Fibroblast of lung (primary cell): ENCODE results near the gene SIVA1. TPM values are rescaled to one million over a fixed set of nuclear protein-coding genes. Genes with fewer than 3 reads are reported as not detected.

Experiments
- DNase-seq, 2 donors: peaks; one replicate each; pipeline versions ENCODE4 v3.0.0 to v3.0.0-alpha.2; 2010; ENCODE audit warnings: low read depth in 2 of 2
- H2AFZ ChIP-seq: 2 replicates; pipeline ENCODE4 v1.5.1; 2012; ENCODE audit warnings: low read length, control low read depth, inconsistent platforms
- H3K27ac ChIP-seq: 2 replicates; pipeline ENCODE4 v1.5.1; 2011; ENCODE audit warnings: low read length, control low read depth; ENCODE audit not compliant: insufficient read depth
- H3K27me3 ChIP-seq: 2 replicates; pipeline ENCODE4 v1.5.1; 2011; ENCODE audit warnings: mild to moderate bottlenecking, low read length; ENCODE audit not compliant: control insufficient read depth, insufficient read depth
- H3K36me3 ChIP-seq: 2 replicates; pipeline ENCODE4 v1.5.1; 2011; ENCODE audit warnings: low read length; ENCODE audit not compliant: control insufficient read depth, insufficient read depth
- H3K4me1 ChIP-seq: 2 replicates; pipeline ENCODE4 v1.5.1; 2011; ENCODE audit warnings: low read length; ENCODE audit not compliant: control insufficient read depth, insufficient read depth; ENCODE audit errors: extremely low read depth
- H3K4me2 ChIP-seq: 2 replicates; pipeline ENCODE4 v1.5.1; 2011; ENCODE audit warnings: low read length, control low read depth; ENCODE audit not compliant: insufficient read depth; ENCODE audit errors: extremely low read depth
- H3K4me3 ChIP-seq, 4 experiments: fragments of 200-600 bp in 1 of 4; sonication (generic) in 1 of 4; replicated peaks in 1 of 4; 2 replicates each; pipeline ENCODE4 v1.5.1; 2011 to 2016; ENCODE audit warnings: low read length in 4 of 4, low read depth in 3 of 4, mild to moderate bottlenecking in 3 of 4, control low read depth in 2 of 4, inconsistent platforms in 1 of 4, mixed read lengths in 1 of 4; ENCODE audit not compliant: insufficient read depth in 1 of 4; ENCODE audit errors: control extremely low read depth in 1 of 4
- H3K79me2 ChIP-seq: 2 replicates; pipeline ENCODE4 v1.5.1; 2012; ENCODE audit warnings: mild to moderate bottlenecking, low read length, inconsistent platforms; ENCODE audit not compliant: control insufficient read depth, insufficient read depth
- H3K9ac ChIP-seq: 2 replicates; pipeline ENCODE4 v1.5.1; 2011; ENCODE audit warnings: mild to moderate bottlenecking, low read length, control low read depth; ENCODE audit not compliant: insufficient read depth
- H3K9me3 ChIP-seq: 2 replicates; pipeline ENCODE4 v1.5.1; 2012; ENCODE audit warnings: low read depth, low read length; ENCODE audit not compliant: control insufficient read depth, insufficient read depth
- H4K20me1 ChIP-seq: 2 replicates; pipeline ENCODE4 v1.5.1; 2011; ENCODE audit warnings: low read length; ENCODE audit not compliant: control insufficient read depth, insufficient read depth; ENCODE audit errors: extremely low read depth
- EZH2 ChIP-seq: IDR thresholded peaks from 2 replicates; pipeline ENCODE4 v1.5.1; 2012; ENCODE audit warnings: low read length, control low read depth, mild to moderate bottlenecking; ENCODE audit errors: missing control alignments
- polyA plus RNA-seq, 2 donors: library from polyadenylated mRNA; depleted of rRNA in 1 of 2; stranded (reverse) in 1 of 2; unstranded in 1 of 2; fragments of >200 nt; gene quantifications; 2 replicates each; pipeline ENCODE4 v1.2.1, GENCODE V29; 2011 to 2012; ENCODE audit warnings: missing spikeins in 1 of 2
- total RNA-seq: library from RNA; depleted of rRNA; stranded (reverse); fragments of >200 nt; gene quantifications from 2 replicates; pipeline ENCODE4 v1.2.1, GENCODE V29; 2014
- TF ChIP-seq, protein P1 (sequence below), 2 donors: IDR thresholded peaks in 1 of 2; conservative IDR thresholded peaks in 1 of 2; 1 replicate in 1 of 2; 2 replicates in 1 of 2; pipeline ENCODE4 v1.5.1; 2011 to 2012; ENCODE audit warnings: low read length in 2 of 2, control low read depth in 1 of 2, inconsistent platforms in 1 of 2, low read depth in 1 of 2, mild to moderate bottlenecking in 1 of 2

Gene SIVA1
- total and polyA plus RNA-seq, 2 donors (not counting 1 experiment from before 2014, with no cell fraction given) = 26.1 to 65.1 TPM

DNA sequence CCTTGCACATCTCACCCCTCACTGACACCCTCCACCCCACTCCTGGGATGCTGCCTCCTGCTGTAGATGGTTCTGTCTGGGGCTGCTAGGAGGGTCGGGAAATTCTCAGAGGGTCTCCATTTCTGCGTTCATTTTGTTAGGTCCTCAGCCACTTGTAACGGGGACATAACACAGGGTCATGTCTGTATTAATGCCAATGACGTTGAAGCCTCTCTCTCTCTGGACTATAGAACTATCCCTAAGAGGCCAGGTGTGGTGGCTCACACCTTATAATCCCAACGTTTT is 14.6 kb downstream of the SIVA1 start:
- Histone ChIP-seq H2AFZ (no peak overlapping the region), H3K4me3 (no peak overlapping the region), H4K20me1 (no peaks in the 10 kb centered on the region), H3K9me3 (no peaks in the 10 kb centered on the region), H3K4me2 (no peak overlapping the region), H3K27me3 (no peaks in the 10 kb centered on the region), H3K4me1 (peaks cover 2% of the 10 kb centered on the region), H3K9ac (no peak overlapping the region), H3K79me2 (no peaks in the 10 kb centered on the region), H3K27ac (no peak overlapping the region), H3K36me3 (peaks cover 19% of the 10 kb centered on the region)
- TF ChIP-seq, protein P1, sequence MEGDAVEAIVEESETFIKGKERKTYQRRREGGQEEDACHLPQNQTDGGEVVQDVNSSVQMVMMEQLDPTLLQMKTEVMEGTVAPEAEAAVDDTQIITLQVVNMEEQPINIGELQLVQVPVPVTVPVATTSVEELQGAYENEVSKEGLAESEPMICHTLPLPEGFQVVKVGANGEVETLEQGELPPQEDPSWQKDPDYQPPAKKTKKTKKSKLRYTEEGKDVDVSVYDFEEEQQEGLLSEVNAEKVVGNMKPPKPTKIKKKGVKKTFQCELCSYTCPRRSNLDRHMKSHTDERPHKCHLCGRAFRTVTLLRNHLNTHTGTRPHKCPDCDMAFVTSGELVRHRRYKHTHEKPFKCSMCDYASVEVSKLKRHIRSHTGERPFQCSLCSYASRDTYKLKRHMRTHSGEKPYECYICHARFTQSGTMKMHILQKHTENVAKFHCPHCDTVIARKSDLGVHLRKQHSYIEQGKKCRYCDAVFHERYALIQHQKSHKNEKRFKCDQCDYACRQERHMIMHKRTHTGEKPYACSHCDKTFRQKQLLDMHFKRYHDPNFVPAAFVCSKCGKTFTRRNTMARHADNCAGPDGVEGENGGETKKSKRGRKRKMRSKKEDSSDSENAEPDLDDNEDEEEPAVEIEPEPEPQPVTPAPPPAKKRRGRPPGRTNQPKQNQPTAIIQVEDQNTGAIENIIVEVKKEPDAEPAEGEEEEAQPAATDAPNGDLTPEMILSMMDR (conservative IDR thresholded peaks at IDR 0.05 in 1 of 2, IDR thresholded peaks at IDR 0.05 in 1 of 2; ENCODE audit: low read depth in 1 of 2, low read length in 2 of 2) = no peak
- no peak for TF ChIP-seq EZH2
- DNase-seq = no peak

DNA sequence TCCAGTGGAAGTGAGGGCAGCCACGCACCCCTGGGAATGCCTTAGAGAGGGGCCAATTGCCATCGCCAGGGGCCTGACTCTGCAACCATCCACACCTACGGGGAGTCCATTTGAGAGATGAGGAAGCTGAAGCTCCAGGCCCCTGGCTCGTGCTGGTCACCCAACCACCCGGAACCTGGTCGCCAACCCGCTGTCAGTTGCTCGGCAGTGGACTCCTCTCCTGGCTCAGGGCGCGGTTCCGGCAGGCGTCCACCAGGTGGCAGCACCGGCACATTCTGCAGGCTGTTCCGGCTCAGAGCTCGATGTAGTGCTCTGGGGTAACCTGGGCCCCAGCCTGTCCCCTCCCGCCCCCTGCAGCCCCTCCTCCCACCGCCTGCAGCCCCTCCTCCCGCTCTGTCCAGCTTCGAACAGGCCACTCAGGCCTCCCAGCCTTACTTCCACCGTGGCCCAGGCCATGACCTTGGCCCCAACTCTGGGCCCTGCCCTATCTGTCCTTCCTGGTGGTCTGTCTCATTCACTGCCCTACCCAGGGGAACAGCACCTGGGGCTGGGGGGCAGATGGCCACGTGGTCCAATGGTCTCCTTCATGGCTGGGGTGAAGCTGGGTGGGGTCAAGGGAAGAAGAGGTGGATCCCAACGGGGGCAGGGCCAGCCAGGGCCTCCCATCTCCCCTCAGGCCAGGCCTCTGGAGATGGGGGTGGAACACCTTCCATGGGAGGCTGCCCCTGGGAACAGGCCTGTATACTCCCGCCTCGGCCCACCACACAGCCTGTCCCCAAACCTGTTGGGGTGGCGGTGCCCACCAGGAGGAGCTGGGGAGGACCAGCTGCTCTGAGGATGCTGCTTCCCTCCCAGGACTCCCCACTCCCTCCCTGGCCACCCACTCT is 15.7 kb downstream of the SIVA1 start:
- Histone ChIP-seq H3K27ac (no peak overlapping the region), H3K79me2 (no peaks in the 10 kb centered on the region), H3K4me3 (no peak overlapping the region), H3K36me3 (peaks cover 26% of the 10 kb centered on the region), H4K20me1 (no peaks in the 10 kb centered on the region), H3K4me2 (no peak overlapping the region), H3K9ac (peak overlapping the region; percentile 2), H2AFZ (no peak overlapping the region), H3K4me1 (peaks cover 2% of the 10 kb centered on the region), H3K27me3 (no peaks in the 10 kb centered on the region), H3K9me3 (no peaks in the 10 kb centered on the region)
- TF ChIP-seq, protein P1 (conservative IDR thresholded peaks at IDR 0.05 in 1 of 2, IDR thresholded peaks at IDR 0.05 in 1 of 2; ENCODE audit: low read depth in 1 of 2, low read length in 2 of 2) = peak; percentile 60 to 85
- TF ChIP-seq EZH2 = no peak
- peak; percentile 56 to 81 for DNase-seq

DNA sequence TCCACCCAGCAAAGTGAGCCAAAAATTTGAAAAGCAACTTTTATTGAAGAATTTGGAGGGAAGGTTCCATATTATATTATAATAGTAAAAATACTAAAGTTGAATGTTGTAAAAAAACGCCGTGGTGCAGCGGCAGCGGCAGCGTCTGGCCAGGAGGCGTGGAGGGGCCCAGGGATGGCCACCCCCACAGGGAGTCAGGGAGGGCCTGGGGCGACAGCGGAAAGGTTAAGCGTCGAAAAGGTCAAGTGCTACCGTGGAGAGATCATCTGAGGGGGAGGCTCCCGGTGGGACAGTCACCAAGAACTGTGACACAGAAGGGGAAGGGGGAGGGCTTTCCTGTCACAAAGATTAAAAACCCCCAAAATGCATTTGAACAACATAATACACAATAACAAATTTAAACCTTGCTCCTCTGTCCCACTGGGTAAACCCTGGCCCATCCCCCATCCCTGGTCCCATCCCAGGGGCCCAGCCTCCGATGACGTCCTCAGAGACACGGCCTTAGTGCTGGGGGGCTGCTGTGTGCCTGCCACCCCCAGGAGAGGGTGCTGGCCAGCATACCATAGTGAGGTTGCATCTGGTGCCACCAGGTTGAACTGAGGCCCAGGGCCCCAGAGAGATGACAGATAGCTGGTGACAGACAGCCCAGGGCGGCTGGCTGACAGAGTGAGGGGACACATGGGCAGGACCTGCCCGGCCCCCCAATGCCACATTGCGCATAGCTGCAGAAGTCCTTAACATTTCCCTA is 16.6 kb downstream of the SIVA1 start:
- H3K4me1 ChIP-seq = peaks cover 2% of the 10 kb centered on the region
- DNase-seq = no peak
- no peak overlapping the region for H3K4me3 ChIP-seq
- no peak overlapping the region for H2AFZ ChIP-seq
- H4K20me1 ChIP-seq = no peaks in the 10 kb centered on the region
- H3K36me3 ChIP-seq = peaks cover 31% of the 10 kb centered on the region
- TF ChIP-seq, protein P1 (conservative IDR thresholded peaks at IDR 0.05 in 1 of 2, IDR thresholded peaks at IDR 0.05 in 1 of 2; ENCODE audit: low read depth in 1 of 2, low read length in 2 of 2) = no peak
- TF ChIP-seq EZH2 = no peak
- H3K27me3 ChIP-seq = no peaks in the 10 kb centered on the region
- H3K27ac ChIP-seq = no peak overlapping the region
- no peak overlapping the region for H3K4me2 ChIP-seq
- no peaks in the 10 kb centered on the region for H3K9me3 ChIP-seq
- H3K79me2 ChIP-seq = no peaks in the 10 kb centered on the region
- H3K9ac ChIP-seq = no peak overlapping the region
